IPS-15b (cell line): ENCODE measurements around the gene LDLRAP1.
"Not testable (repeated sequence)": the region's sequence is repeated elsewhere in the genome, so short reads cannot be mapped to it uniquely, and the experiment has no call there.

Experiments used
- H3K27me3 ChIP-seq: one replicate; pipeline ENCODE4 v1.6.1; 2013; ENCODE audit warnings: low read length; ENCODE audit not compliant: control insufficient read depth, insufficient read depth
- H3K36me3 ChIP-seq: one replicate; pipeline ENCODE4 v1.6.1; 2013; ENCODE audit warnings: low read length; ENCODE audit not compliant: control insufficient read depth, insufficient read depth
- H3K4me1 ChIP-seq: one replicate; pipeline ENCODE4 v1.6.1; 2013; ENCODE audit warnings: mild to moderate bottlenecking, low read length; ENCODE audit not compliant: control insufficient read depth, insufficient read depth
- H3K4me3 ChIP-seq: one replicate; pipeline ENCODE4 v1.5.1; 2013; ENCODE audit warnings: low read depth, low read length
- H3K9ac ChIP-seq: one replicate; pipeline ENCODE4 v1.6.1; 2013; ENCODE audit warnings: low read depth, mild to moderate bottlenecking, low read length
- H3K9me3 ChIP-seq: one replicate; pipeline ENCODE4 v1.6.1; 2013; ENCODE audit warnings: mild to moderate bottlenecking, low read length; ENCODE audit not compliant: control insufficient read depth, insufficient read depth

Gene LDLRAP1

GRCh38 chr1:25590096-25590824 lies 46.9 kb downstream of the LDLRAP1 start:
- H3K4me3 ChIP-seq = no peak overlapping the region
- H3K27me3 ChIP-seq = no peaks in the 10 kb centered on the region
- H3K9ac ChIP-seq = no peak overlapping the region
- H3K36me3 ChIP-seq = no peaks in the 10 kb centered on the region
- peaks cover 21% of the 10 kb centered on the region for H3K4me1 ChIP-seq
- no peaks in the 10 kb centered on the region for H3K9me3 ChIP-seq

- no peaks in the 10 kb centered on the region for H3K36me3 ChIP-seq
- H3K27me3 ChIP-seq = no peaks in the 10 kb centered on the region
- peaks cover 1% of the 10 kb centered on the region for H3K9me3 ChIP-seq
- H3K9ac ChIP-seq = no peak overlapping the region
- no peaks in the 10 kb centered on the region for H3K4me1 ChIP-seq
- no peak overlapping the region for H3K4me3 ChIP-seq
Observed at GRCh38 chr1:25593861-25594260, 50.5 kb downstream of the LDLRAP1 start.

DNA sequence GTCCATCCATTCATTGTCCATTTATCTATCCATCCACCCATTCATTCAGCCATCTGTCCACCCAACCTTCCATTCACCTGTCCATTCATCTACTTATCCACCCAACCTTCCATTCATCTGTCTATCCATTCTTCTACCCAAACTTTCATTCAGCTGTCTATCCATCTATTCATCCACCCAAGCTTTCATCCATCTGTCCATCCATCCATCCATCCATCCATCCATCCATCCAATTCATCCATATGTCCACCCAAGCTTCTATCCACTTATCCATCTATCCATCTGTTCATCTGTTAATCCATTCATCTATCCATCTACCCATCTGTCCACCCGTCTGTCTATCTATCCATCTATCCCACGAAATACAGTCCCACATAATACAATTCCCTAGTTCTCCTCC lies 51.6 kb downstream of the LDLRAP1 start:
- H3K27me3 ChIP-seq = no peaks in the 10 kb centered on the region
- H3K4me3 ChIP-seq = no peak overlapping the region
- no peaks in the 10 kb centered on the region for H3K4me1 ChIP-seq

DNA sequence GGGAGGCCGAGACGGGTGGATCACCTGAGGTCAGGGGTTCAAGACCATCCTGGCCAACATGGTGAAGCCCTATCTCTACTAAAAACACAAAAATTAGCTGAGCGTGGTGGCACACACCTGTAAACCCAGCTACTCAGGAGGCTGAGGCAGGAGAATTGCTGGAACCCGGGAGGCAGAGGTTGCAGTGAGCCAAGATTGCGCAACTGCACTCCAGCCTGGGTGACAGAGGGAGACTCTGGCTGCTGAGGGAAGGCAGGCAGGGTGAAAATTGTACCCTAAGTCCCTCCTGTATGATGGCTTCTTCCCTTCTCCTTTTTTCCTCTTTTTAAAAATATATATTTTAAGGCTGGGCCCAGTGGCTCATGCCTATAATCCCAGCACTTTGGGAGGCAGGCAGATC lies 53.2 kb downstream of the LDLRAP1 start:
- not testable (repeated sequence) for H3K4me3 ChIP-seq, H3K36me3 ChIP-seq, H3K9ac ChIP-seq, H3K4me1 ChIP-seq, H3K9me3 ChIP-seq, H3K27me3 ChIP-seq

More for the DNA sequence above, 51.6 kb downstream of the LDLRAP1 start:
- Histone ChIP-seq H3K9ac (no peak overlapping the region), H3K36me3 (no peaks in the 10 kb centered on the region), H3K9me3 (peaks cover 3% of the 10 kb centered on the region)

DNA sequence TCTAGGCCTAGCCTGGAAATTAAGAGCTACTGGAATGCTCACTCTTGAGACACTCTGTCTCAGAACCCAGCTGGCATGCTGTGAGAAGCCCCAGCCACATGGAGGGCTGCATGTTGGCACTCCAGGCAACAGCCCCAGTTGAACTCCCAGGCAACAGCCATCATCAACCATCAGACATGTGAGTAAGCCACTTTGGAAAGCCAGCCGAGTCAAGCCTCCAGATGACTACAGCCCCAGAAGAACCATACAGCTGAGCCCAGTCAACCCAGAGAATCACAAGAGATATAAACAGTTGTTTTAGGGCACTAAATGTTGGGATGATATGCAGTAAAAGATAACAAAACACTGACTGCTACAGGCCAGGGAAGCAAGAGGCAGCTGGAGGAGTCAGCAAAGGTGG lies 55.5 kb downstream of the LDLRAP1 start:
- no peak overlapping the region for H3K4me3 ChIP-seq
- H3K9ac ChIP-seq = no peak overlapping the region
- no peaks in the 10 kb centered on the region for H3K4me1 ChIP-seq
- no peaks in the 10 kb centered on the region for H3K36me3 ChIP-seq
- H3K9me3 ChIP-seq = peaks cover 3% of the 10 kb centered on the region
- no peaks in the 10 kb centered on the region for H3K27me3 ChIP-seq

- Histone ChIP-seq H3K4me3 (no peak overlapping the region), H3K9ac (no peak overlapping the region), H3K9me3 (peaks cover 3% of the 10 kb centered on the region), H3K27me3 (no peaks in the 10 kb centered on the region), H3K4me1 (no peaks in the 10 kb centered on the region), H3K36me3 (no peaks in the 10 kb centered on the region)
Observed at GRCh38 chr1:25599969-25600610, 56.7 kb downstream of the LDLRAP1 start.

- H3K36me3 ChIP-seq, H3K9me3 ChIP-seq, H3K4me3 ChIP-seq, H3K4me1 ChIP-seq, H3K27me3 ChIP-seq, H3K9ac ChIP-seq: not testable (repeated sequence)
Observed at GRCh38 chr1:25600971-25601699, 57.7 kb downstream of the LDLRAP1 start.

DNA sequence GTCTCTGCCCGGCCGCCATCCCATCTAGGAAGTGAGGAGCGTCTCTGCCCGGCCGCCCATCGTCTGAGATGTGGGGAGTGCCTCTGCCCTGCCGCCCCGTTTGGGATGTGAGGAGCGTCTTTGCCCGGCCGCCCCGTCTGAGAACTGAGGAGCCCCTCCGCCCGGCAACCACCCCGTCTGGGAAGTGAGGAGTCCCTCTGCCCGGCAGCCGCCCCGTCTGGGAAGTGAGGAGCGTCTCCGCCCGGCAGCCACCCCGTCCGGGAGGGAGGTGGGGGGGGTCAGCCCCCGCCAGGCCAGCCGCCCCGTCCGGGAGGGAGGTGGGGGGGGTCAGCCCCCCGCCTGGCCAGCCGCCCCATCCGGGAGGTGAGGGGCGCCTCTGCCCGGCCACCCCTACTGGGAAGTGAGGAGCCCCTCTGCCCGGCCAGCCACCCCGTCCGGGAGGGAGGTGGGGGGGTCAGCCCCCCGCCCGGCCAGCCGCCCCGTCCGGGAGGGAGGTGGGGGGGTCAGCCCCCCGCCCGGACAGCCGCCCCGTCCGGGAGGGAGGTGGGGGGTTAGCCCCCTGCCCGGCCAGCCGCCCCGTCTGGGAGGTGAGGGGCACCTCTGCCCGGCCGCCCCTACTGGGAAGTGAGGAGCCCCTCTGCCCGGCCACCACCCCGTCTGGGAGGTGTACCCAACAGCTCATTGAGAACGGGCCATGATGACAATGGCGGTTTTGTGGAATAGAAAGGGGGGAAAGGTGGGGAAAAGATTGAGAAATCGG lies 60.6 kb downstream of the LDLRAP1 start:
- H3K4me3 ChIP-seq, H3K4me1 ChIP-seq, H3K9ac ChIP-seq, H3K9me3 ChIP-seq, H3K36me3 ChIP-seq, H3K27me3 ChIP-seq: not testable (repeated sequence)

GRCh38 chr1:25607123-25607522 lies 63.7 kb downstream of the LDLRAP1 start:
- Histone ChIP-seq H3K27me3 (peaks cover 4% of the 10 kb centered on the region), H3K36me3 (no peaks in the 10 kb centered on the region), H3K9me3 (no peaks in the 10 kb centered on the region), H3K4me3 (no peak overlapping the region), H3K4me1 (no peaks in the 10 kb centered on the region), H3K9ac (no peak overlapping the region)

DNA sequence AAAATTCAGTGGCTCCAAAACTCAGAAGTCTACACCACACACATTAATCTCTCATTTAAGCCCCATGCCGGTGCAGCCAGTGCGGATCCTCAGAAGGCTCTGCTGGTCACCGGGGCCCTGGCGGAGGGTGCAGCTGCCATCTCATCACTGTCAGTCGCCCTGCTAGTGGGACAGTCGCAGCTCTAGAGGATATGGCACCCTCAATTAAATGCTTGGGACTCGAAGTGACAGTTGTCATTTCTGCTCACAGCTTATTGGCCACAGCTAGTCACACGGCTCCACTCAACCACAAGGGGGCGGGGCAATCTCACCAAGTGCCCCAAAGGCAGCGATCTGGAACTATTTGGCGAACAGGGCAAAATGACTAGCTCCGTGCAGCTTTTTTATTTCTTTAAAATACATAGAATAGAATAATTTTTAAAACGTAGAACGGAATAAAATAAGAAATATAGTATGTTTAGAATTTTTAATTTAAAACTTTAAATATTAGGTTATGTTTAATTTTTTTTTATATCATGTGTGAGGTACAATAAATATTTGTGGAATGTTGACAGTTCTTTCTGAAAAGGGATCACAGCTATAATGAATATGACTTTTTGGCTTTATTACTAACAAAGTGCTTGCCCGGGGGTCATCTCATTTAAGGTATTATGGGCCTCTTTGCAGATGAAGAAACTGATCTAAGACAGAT lies 65.2 kb downstream of the LDLRAP1 start:
- H3K9me3 ChIP-seq = no peaks in the 10 kb centered on the region
- no peak overlapping the region for H3K4me3 ChIP-seq
- H3K36me3 ChIP-seq = no peaks in the 10 kb centered on the region
- H3K9ac ChIP-seq = no peak overlapping the region
- peaks cover 4% of the 10 kb centered on the region for H3K27me3 ChIP-seq
- H3K4me1 ChIP-seq = no peaks in the 10 kb centered on the region

GRCh38 chr1:25609921-25610320 lies 66.5 kb downstream of the LDLRAP1 start:
- Histone ChIP-seq H3K4me1 (no peaks in the 10 kb centered on the region), H3K4me3 (no peak overlapping the region), H3K27me3 (peaks cover 13% of the 10 kb centered on the region), H3K9ac (no peak overlapping the region), H3K36me3 (no peaks in the 10 kb centered on the region), H3K9me3 (no peaks in the 10 kb centered on the region)
